Peyer's patch (tissue), 4 donors: ENCODE data around the gene LCE1D. TPM values are rescaled to one million over a fixed set of nuclear protein-coding genes. Genes with fewer than 3 reads are reported as not detected.

Experiments
- DNase-seq, 3 donors: peaks; one replicate each; pipeline ENCODE4 v3.0.0-alpha.2; 2017 to 2019
- H3K27ac ChIP-seq, 4 donors: fragments of 200-600 bp; sonication (generic); one replicate each; pipeline ENCODE4 v1.5.1; 2016 to 2019
- H3K27me3 ChIP-seq, 2 donors: fragments of 200-600 bp; sonication (generic); one replicate each; pipeline ENCODE4 v1.5.1; 2019
- H3K36me3 ChIP-seq, 3 donors: fragments of 200-600 bp; sonication (generic); one replicate each; pipeline ENCODE4 v1.5.1; 2016 to 2019
- H3K4me1 ChIP-seq, 4 donors: fragments of 200-600 bp; sonication (generic); one replicate each; pipeline ENCODE4 v1.5.1; 2016 to 2019
- H3K4me3 ChIP-seq, 4 donors: fragments of 200-600 bp; sonication (generic); 1 replicate in 3 of 4; 2 replicates in 1 of 4; pipeline ENCODE4 v1.5.1; 2016 to 2019; ENCODE audit warnings: mild to moderate bottlenecking in 1 of 4
- H3K9me3 ChIP-seq, 4 donors: fragments of 200-600 bp; sonication (generic); one replicate each; pipeline ENCODE4 v1.5.1; 2016 to 2019; ENCODE audit warnings: mild to moderate bottlenecking in 1 of 4
- CTCF ChIP-seq, 6 experiments: fragments of 450-650 bp in 4 of 6; fragments of 200-600 bp in 2 of 6; sonication (generic) in 1 of 6; IDR thresholded peaks; one replicate each; pipeline ENCODE4 v1.5.1; 2017 to 2019; ENCODE audit warnings: antibody characterized with exemption in 6 of 6, mild to moderate bottlenecking in 3 of 6, moderate library complexity in 1 of 6
- POLR2A ChIP-seq, 2 donors: fragments of 450-650 bp; IDR thresholded peaks; one replicate each; pipeline ENCODE4 v1.5.1; 2017; ENCODE audit warnings: antibody characterized with exemption in 2 of 2, mild to moderate bottlenecking in 2 of 2, moderate library complexity in 2 of 2
- total RNA-seq, 4 donors: library from RNA; depleted of rRNA; stranded (reverse); fragments of >200 nt; gene quantifications; one replicate each; pipeline ENCODE4 v1.1.0, GENCODE V29; 2016

Gene LCE1D
- total RNA-seq, 4 donors from 2014 or later, result not detected

- TF ChIP-seq CTCF (IDR thresholded peaks at IDR 0.05) (no peak), POLR2A (IDR thresholded peaks at IDR 0.05) (no peak)
- Histone ChIP-seq H3K4me3 (no peak overlapping the region), H3K4me1 (no peaks in the 10 kb centered on the region), H3K9me3 (no peaks in the 10 kb centered on the region), H3K36me3 (no peaks in the 10 kb centered on the region), H3K27ac (no peak overlapping the region), H3K27me3 (no peaks in the 10 kb centered on the region)
- no peak for DNase-seq
These were observed 835 bp upstream of the LCE1D start for GRCh38 chr1:152795686-152796085.

- DNase-seq, result no peak
- Histone ChIP-seq H3K4me3 (no peak overlapping the region), H3K36me3 (no peaks in the 10 kb centered on the region), H3K27me3 (no peaks in the 10 kb centered on the region), H3K27ac (no peak overlapping the region), H3K9me3 (no peaks in the 10 kb centered on the region), H3K4me1 (no peaks in the 10 kb centered on the region)
- TF ChIP-seq POLR2A (IDR thresholded peaks at IDR 0.05) (no peak), CTCF (IDR thresholded peaks at IDR 0.05) (no peak)
These were observed 4.8 kb downstream of the LCE1D start for GRCh38 chr1:152801333-152801732.

GRCh38 chr1:152806576-152806975, 10.1 kb downstream of the LCE1D start, which contains the start of gene LCE1C:
Gene LCE1C (minus strand): TSS chr1:152806651. CDS start chr1:152805478, 1,173 bp downstream.
- no peak within 1 kb of the TSS for H3K27ac ChIP-seq
- TF ChIP-seq CTCF (IDR thresholded peaks at IDR 0.05) (no peak), POLR2A (IDR thresholded peaks at IDR 0.05) (no peak)

GRCh38 chr1:152811050-152811449, 14.5 kb downstream of the LCE1D start:
- TF ChIP-seq CTCF (IDR thresholded peaks at IDR 0.05) (no peak), POLR2A (IDR thresholded peaks at IDR 0.05) (no peak)
- no peak for DNase-seq
- no peaks in the 10 kb centered on the region for H3K9me3 ChIP-seq
- no peaks in the 10 kb centered on the region for H3K36me3 ChIP-seq
- H3K27me3 ChIP-seq, result no peaks in the 10 kb centered on the region
- H3K4me1 ChIP-seq, result no peaks in the 10 kb centered on the region
- H3K27ac ChIP-seq, result no peak overlapping the region
- no peak overlapping the region for H3K4me3 ChIP-seq

More at GRCh38 chr1:152806576-152806975, 10.1 kb downstream of the LCE1D start, which contains the start of gene LCE1C:
- no peaks in the 10 kb centered on the region for H3K9me3 ChIP-seq
- DNase-seq, result no peak
- H3K27me3 ChIP-seq, result no peaks in the 10 kb centered on the region
- H3K36me3 ChIP-seq, result no peaks in the 10 kb centered on the region
- H3K4me3 ChIP-seq, result no peak within 1 kb of the TSS
- H3K4me1 ChIP-seq, result no peaks in the 10 kb centered on the region

GRCh38 chr1:152811671-152812070, 15.2 kb downstream of the LCE1D start, which contains the start of gene LCE1B:
Gene LCE1B (plus strand): TSS chr1:152811971. CDS start chr1:152812447, 476 bp downstream.
- Histone ChIP-seq H3K27ac (no peak within 1 kb of the TSS), H3K4me1 (no peaks in the 10 kb centered on the region), H3K36me3 (no peaks in the 10 kb centered on the region), H3K4me3 (no peak within 1 kb of the TSS), H3K9me3 (no peaks in the 10 kb centered on the region), H3K27me3 (no peaks in the 10 kb centered on the region)
- no peak for DNase-seq
- no peak for TF ChIP-seq CTCF (IDR thresholded peaks at IDR 0.05)
- no peak for TF ChIP-seq POLR2A (IDR thresholded peaks at IDR 0.05)

- Histone ChIP-seq H3K9me3 (no peaks in the 10 kb centered on the region), H3K4me1 (no peaks in the 10 kb centered on the region), H3K27me3 (no peaks in the 10 kb centered on the region), H3K27ac (no peak overlapping the region), H3K4me3 (no peak overlapping the region), H3K36me3 (no peaks in the 10 kb centered on the region)
- no peak for DNase-seq
- TF ChIP-seq CTCF (IDR thresholded peaks at IDR 0.05) (no peak), POLR2A (IDR thresholded peaks at IDR 0.05) (no peak)
These were observed 20.8 kb downstream of the LCE1D start for GRCh38 chr1:152817309-152817708.
